T-cell (primary cell): Measurements from ENCODE around the gene ATP5F1A. TPM values are rescaled to one million over a fixed set of nuclear protein-coding genes. Genes with fewer than 3 reads are reported as not detected.
A peak's percentile ranks its signal among the peaks of the same experiment; 100 is the strongest.

Source experiments
- ATAC-seq, 4 experiments: fragments of 200-7000 bp in 3 of 4; fragments of 150-1000 bp in 1 of 4; cut with Tn5 transposase; replicated peaks in 1 of 4; 1 replicate in 3 of 4; 2 replicates in 1 of 4; pipeline ENCODE4 v1.10.0; 2021; ENCODE audit warnings: moderate library complexity in 3 of 4, mild to moderate bottlenecking in 2 of 4, moderate number of reproducible peaks in 1 of 4
- CTCF ChIA-PET, 2 donors: fragments of 300-600 bp; sonication (Branson Sonifier 250); formaldehyde crosslinking; loops; one replicate each; lab custom pipeline; 2022; ENCODE audit warnings: antibody characterized with exemption in 2 of 2; lab: Charles Lee
- POLR2A ChIA-PET, 2 donors: fragments of 300-600 bp; sonication (Branson Sonifier 250); formaldehyde crosslinking; loops; one replicate each; lab custom pipeline; 2022; ENCODE audit warnings: antibody characterized with exemption in 2 of 2; lab: Charles Lee
- DNase-seq, 35 experiments: peaks; one replicate each; pipeline versions ENCODE4 v3.0.0 to v3.0.0-alpha.2; 2013 to 2023
- H3K27ac ChIP-seq: one replicate; pipeline ENCODE4 v1.5.1; 2013; ENCODE audit warnings: low read length
- H3K27me3 ChIP-seq, 2 experiments: replicated peaks in 1 of 2; 1 replicate in 1 of 2; 2 replicates in 1 of 2; pipeline versions ENCODE4 v1.6.1 to v1.7.0; 2013; ENCODE audit warnings: low read length in 1 of 2, mixed read lengths in 1 of 2; ENCODE audit not compliant: control insufficient read depth in 2 of 2, insufficient read depth in 2 of 2; ENCODE audit errors: extremely low read depth in 1 of 2
- H3K36me3 ChIP-seq, 2 donors: 1 replicate in 1 of 2; 2 replicates in 1 of 2; pipeline versions ENCODE4 v1.6.1 to v1.7.0; 2013; ENCODE audit warnings: low read length in 1 of 2; ENCODE audit not compliant: control insufficient read depth in 2 of 2, insufficient read depth in 1 of 2; ENCODE audit errors: extremely low read depth in 1 of 2
- H3K4me1 ChIP-seq, 2 experiments: 1 replicate in 1 of 2; 2 replicates in 1 of 2; pipeline versions ENCODE4 v1.6.1 to v1.7.0; 2013; ENCODE audit warnings: low read length in 2 of 2, mixed read lengths in 1 of 2; ENCODE audit not compliant: insufficient read depth in 2 of 2, control insufficient read depth in 1 of 2; ENCODE audit errors: extremely low read depth in 1 of 2
- H3K4me3 ChIP-seq, 2 donors: 1 replicate in 1 of 2; 2 replicates in 1 of 2; pipeline versions ENCODE4 v1.5.1 to v1.7.0; 2013; ENCODE audit warnings: mild to moderate bottlenecking in 2 of 2, low read length in 1 of 2, moderate library complexity in 1 of 2; ENCODE audit not compliant: control insufficient read depth in 1 of 2; ENCODE audit errors: extremely low read depth in 1 of 2
- H3K9me3 ChIP-seq: 2 replicates; pipeline ENCODE4 v1.7.0; 2013
- H3K27ac Mint-ChIP-seq, 2 donors: one replicate each; pipeline ENCODE4 v1.8.0; 2020 to 2021; ENCODE audit warnings: mild to moderate bottlenecking in 2 of 2, mixed read lengths in 2 of 2
- H3K27me3 Mint-ChIP-seq, 2 donors: one replicate each; pipeline ENCODE4 v1.8.0; 2021 to 2022; ENCODE audit warnings: mixed read lengths in 2 of 2
- H3K36me3 Mint-ChIP-seq: one replicate; pipeline ENCODE4 v1.8.0; 2021; ENCODE audit warnings: mixed read lengths
- H3K4me1 Mint-ChIP-seq, 3 donors: one replicate each; pipeline ENCODE4 v1.8.0; 2020 to 2022; ENCODE audit warnings: mixed read lengths in 3 of 3, mild to moderate bottlenecking in 1 of 3
- H3K4me3 Mint-ChIP-seq, 3 donors: one replicate each; pipeline ENCODE4 v1.8.0; 2020 to 2022; ENCODE audit warnings: mild to moderate bottlenecking in 3 of 3, mixed read lengths in 3 of 3, moderate library complexity in 3 of 3
- H3K9me3 Mint-ChIP-seq, 3 donors: one replicate each; pipeline ENCODE4 v1.8.0; 2020 to 2022; ENCODE audit warnings: mixed read lengths in 3 of 3
- WGBS: methylation state at CpG from one replicate; pipeline ENCODE4 v1.1.5; 2013; ENCODE audit warnings: missing lambda C conversion rate; ENCODE audit not compliant: insufficient coverage; 5-methylcytosine and 5-hydroxymethylcytosine counted together
- total RNA-seq, 35 experiments: library from RNA in 6 of 35; stranded (reverse) in 6 of 35; fragments of 120-200 nt in 1 of 35; gene quantifications; one replicate each; pipeline versions ENCODE4 v1.2.1 to v1.2.4 and lab custom pipeline; 2013 to 2026

The ATP5F1A gene
- total RNA-seq, 5 donors from 2014 or later (not counting 1 experiment from before 2014, with no cell fraction given) = 180 to 264 (median 238) TPM

DNA sequence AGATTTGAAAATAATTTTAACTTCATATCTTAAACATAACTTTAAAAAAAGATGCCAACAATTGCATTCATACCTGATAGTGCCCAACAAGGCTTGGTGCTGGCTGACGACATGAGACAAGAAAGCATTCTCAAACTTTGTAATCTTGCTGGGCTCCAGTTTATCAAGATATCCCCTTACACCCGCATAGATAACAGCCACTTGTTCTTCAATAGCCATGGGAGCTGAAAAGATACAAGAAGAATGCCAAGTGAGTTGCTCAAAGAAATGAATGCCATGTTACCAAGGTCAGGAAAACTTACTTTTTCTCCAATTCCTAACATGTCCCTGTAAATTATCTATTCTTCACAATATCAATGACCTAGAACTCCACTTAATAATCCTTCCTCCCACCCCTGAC is 13.7 kb downstream of the ATP5F1A start:
- H3K27me3 ChIP-seq = no peaks in the 10 kb centered on the region
- H3K27ac Mint-ChIP-seq = no peak overlapping the region
- no peaks in the 10 kb centered on the region for H3K9me3 ChIP-seq
- ChIA-PET POLR2A (no interaction called here), CTCF (interaction anchor here (0.7 to 1.7 kb wide), 2 partner anchors 11 to 14 kb away, joined by 3 to 8 read pairs; no protein-coding TSS in a partner anchor)
- no peak for ATAC-seq
- WGBS = 90% methylated on average over 2 of the region's 2 CpGs
- no peaks in the 10 kb centered on the region for H3K27me3 Mint-ChIP-seq
- peaks cover 41 to 87% of the 10 kb centered on the region in 2 donors for H3K36me3 ChIP-seq
- H3K4me1 Mint-ChIP-seq = peaks cover 0 to 3% (median 2%) of the 10 kb centered on the region in 3 donors
- DNase-seq = no peak
- H3K4me3 ChIP-seq = no peak overlapping the region
- H3K27ac ChIP-seq = no peak overlapping the region
- no peaks in the 10 kb centered on the region for H3K4me1 ChIP-seq
- peaks cover 0 to 8% (median 0%) of the 10 kb centered on the region in 3 donors for H3K9me3 Mint-ChIP-seq
- no peak overlapping the region for H3K4me3 Mint-ChIP-seq
- peaks cover 67% of the 10 kb centered on the region for H3K36me3 Mint-ChIP-seq

DNA sequence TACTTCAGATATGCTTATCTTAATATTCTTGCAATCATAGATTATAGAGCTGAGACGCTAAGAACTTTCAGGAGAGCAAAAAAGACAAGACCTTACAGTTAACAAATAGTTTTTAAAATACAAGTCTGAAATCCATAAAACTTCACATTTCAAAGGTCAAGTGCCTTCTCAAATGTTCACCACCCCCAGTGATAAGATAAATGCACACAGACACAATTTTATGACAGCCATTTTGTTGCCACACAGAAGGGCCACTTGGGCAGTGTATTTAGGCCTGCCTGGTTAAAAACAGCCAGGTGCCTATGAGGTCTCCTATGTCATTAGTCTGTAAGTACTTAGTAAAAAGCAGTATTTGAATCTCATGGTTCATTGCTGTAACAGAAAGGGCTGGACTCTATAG is 17.9 kb downstream of the ATP5F1A start:
- Mint-ChIP-seq H3K36me3 (peaks cover 34% of the 10 kb centered on the region), H3K27ac (peak overlapping the region in 1 of 2 donors; percentile 37), H3K4me3 (no peak overlapping the region), H3K9me3 (no peaks in the 10 kb centered on the region), H3K4me1 (no peaks in the 10 kb centered on the region), H3K27me3 (no peaks in the 10 kb centered on the region)
- Histone ChIP-seq H3K27ac (no peak overlapping the region), H3K36me3 (peaks cover 17 to 48% of the 10 kb centered on the region in 2 donors), H3K9me3 (no peaks in the 10 kb centered on the region), H3K4me3 (no peak overlapping the region), H3K4me1 (no peaks in the 10 kb centered on the region), H3K27me3 (no peaks in the 10 kb centered on the region)
- POLR2A ChIA-PET = no interaction called here
- no peak for ATAC-seq
- CTCF ChIA-PET = interaction anchor here in 1 of 2 donors (0.6 kb wide), 1 partner anchor 201 kb away, joined by 3 read pairs; no protein-coding TSS in a partner anchor
- no CpG with 5 or more reads among the region's 1 CpG for WGBS
- no peak for DNase-seq

DNA sequence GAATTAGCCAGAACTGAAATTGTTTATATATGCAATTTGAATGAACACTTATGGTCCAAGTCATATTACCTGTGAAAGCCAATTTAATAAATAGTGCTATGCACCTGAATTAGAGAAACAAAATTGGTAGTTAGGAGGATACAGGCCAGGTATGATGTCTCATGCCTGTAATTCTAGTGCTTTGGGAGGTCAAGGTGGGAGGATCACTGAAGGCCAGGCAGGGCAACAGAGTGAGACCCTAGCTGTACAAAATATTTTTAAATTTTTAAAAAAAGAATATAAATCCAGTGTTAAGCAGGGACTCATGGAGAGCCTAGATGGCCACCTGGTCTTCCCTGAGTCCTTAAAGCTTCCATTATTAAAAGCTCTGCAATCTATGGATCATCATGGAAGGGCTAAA is 18.8 kb downstream of the ATP5F1A start:
- no peak for DNase-seq
- H3K27me3 ChIP-seq = no peaks in the 10 kb centered on the region
- H3K27ac Mint-ChIP-seq = no peak overlapping the region
- ATAC-seq = no peak
- no peaks in the 10 kb centered on the region for H3K9me3 ChIP-seq
- H3K9me3 Mint-ChIP-seq = no peaks in the 10 kb centered on the region
- H3K4me1 Mint-ChIP-seq = no peaks in the 10 kb centered on the region
- H3K4me3 Mint-ChIP-seq = no peak overlapping the region
- no peaks in the 10 kb centered on the region for H3K4me1 ChIP-seq
- H3K4me3 ChIP-seq = no peak overlapping the region
- no peaks in the 10 kb centered on the region for H3K27me3 Mint-ChIP-seq
- no peak overlapping the region for H3K27ac ChIP-seq
- CTCF ChIA-PET = interaction anchor here in 1 of 2 donors (0.9 kb wide), 1 partner anchor 108 kb away, joined by 3 read pairs; no protein-coding TSS in a partner anchor
- POLR2A ChIA-PET = no interaction called here
- peaks cover 26% of the 10 kb centered on the region for H3K36me3 Mint-ChIP-seq
- peaks cover 10 to 39% of the 10 kb centered on the region in 2 donors for H3K36me3 ChIP-seq

DNA sequence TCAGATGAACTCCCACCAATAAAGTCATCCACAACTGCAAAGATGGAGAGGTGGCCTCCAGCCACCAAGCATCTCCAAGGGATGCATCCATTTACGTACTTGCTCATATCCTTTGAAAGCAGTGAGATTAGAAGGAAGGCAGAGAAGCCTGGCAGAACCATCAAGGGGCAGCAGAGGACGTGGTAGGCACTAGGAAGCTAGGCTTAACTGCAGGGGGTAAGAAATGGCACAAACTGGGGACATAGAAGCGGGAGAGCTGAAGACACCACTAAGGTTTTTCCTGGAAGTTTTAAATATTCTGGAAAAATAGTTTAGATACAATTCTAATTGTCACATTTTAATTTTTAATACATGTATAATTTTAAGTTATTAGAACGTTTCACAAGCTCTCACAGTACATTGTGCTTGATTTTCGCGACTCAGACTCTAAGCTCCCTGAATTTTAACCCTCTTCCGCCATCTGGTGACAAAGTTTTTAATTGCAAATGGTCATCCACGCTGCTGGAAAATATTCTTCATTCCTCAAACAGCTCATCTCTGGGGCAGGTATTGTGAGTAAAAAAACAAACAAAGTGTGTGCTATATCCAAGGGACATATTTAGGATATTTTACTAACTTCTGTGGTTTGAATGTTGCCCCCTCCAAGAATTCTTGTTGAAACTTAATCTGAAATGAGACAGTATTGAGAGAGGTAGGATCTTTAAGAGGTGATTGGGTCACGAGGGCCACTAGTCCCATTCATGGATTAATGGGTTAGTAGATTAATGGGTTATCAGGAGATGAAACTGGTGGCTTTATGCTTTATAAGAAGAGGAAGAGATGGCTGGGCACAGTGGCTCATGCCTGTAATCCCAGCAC is 24.4 kb downstream of the ATP5F1A start:
- Mint-ChIP-seq H3K36me3 (no peaks in the 10 kb centered on the region), H3K27ac (peak overlapping the region in 1 of 2 donors; percentile 53), H3K27me3 (no peaks in the 10 kb centered on the region), H3K4me1 (peaks cover 37 to 45% (median 42%) of the 10 kb centered on the region in 3 donors), H3K9me3 (no peaks in the 10 kb centered on the region), H3K4me3 (peak overlapping the region in 2 of 3 donors; percentile 83 to 84)
- DNase-seq (peak in 26 of 35 experiments; percentile 9 to 83 (median 41)), ATAC-seq (peak; percentile 36 to 66 (median 51))
- Histone ChIP-seq H3K9me3 (no peaks in the 10 kb centered on the region), H3K27me3 (peaks cover 0 to 12% of the 10 kb centered on the region in 2 experiments), H3K27ac (no peak overlapping the region), H3K36me3 (no peaks in the 10 kb centered on the region), H3K4me1 (peaks cover 5 to 41% of the 10 kb centered on the region in 2 experiments), H3K4me3 (no peak overlapping the region)
- ChIA-PET CTCF (interaction anchor here (0.5 to 2.1 kb wide), 52 partner anchors 10 to 584 kb away, joined by 3 to 32 read pairs (median 4); partner anchors contain the start of genes ATP5F1A (in 2 of the 2) and HAUS1 (in 1 of the 2)), POLR2A (interaction anchor here (0.6 to 1.0 kb wide), 8 partner anchors 24 to 841 kb away, joined by 3 to 8 read pairs (median 3); no protein-coding TSS in a partner anchor)
- WGBS = 70% methylated on average over 2 of the region's 9 CpGs

DNA sequence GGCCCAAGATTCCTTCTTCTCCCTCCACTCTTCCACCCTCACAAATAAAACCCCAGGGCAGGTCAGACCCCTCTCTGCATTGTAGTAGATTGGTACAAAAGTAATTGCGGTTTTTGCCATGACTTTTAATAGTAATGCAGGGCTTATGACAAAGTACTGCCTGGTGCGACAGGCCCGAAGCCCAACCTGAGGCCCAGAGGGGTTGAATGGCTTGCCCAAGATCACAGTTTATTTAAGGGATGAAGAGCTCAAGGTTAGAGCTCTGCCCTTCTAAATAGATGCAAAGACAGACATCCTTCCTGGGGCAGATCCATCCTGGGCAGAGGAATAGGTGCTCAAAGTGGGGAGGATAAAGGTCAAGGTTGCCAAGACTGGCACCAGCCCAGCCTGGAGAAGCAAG is 25.1 kb downstream of the ATP5F1A start:
- peak overlapping the region in 1 of 2 donors; percentile 11 for H3K27ac Mint-ChIP-seq
- ChIA-PET CTCF (interaction anchor here (0.5 to 2.1 kb wide), 22 partner anchors 11 to 452 kb away, joined by 3 to 32 read pairs (median 4); partner anchors contain the start of genes ATP5F1A (in 1 of the 2) and HAUS1 (in 1 of the 2)), POLR2A (interaction anchor here (0.9 to 1.0 kb wide), 3 partner anchors 25 to 145 kb away, joined by 3 read pairs; no protein-coding TSS in a partner anchor)

DNA sequence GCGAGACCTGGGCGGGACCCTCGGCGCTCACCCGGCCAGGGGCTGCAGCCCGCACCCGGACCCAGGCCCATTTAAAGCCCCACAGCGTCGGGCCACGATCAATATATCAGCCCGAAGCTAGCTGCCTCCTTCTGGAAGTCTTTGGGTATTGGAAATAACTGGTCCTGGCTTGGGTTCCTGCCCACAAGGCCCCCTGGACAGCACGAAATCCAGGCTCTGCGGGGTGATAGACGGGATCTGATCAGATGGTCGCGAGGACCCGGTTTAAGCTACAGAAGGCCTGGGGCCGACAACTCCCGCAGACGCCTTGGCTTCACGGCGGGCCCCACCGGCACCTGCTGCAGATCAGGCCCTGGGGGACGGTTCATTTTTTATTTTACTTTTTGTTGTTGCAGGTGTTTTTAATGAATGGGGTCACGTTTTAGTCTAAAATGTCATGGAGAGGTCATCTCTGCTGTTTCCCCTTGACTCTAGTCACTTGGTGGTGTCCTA is 25.7 kb downstream of the ATP5F1A start:
- CTCF ChIA-PET = interaction anchor here (0.6 to 2.1 kb wide), 9 partner anchors 25 to 451 kb away, joined by 3 to 32 read pairs (median 7); partner anchors contain the start of genes ATP5F1A (in 1 of the 2) and HAUS1 (in 1 of the 2)
- Mint-ChIP-seq H3K27me3 (no peaks in the 10 kb centered on the region), H3K27ac (peak overlapping the region; percentile 15 to 39), H3K9me3 (peaks cover 0 to 2% (median 0%) of the 10 kb centered on the region in 3 donors), H3K36me3 (no peaks in the 10 kb centered on the region), H3K4me3 (peak overlapping the region; percentile 83 to 87 (median 84)), H3K4me1 (peaks cover 43 to 47% (median 46%) of the 10 kb centered on the region in 3 donors)
- H3K27ac ChIP-seq = no peak overlapping the region
- ATAC-seq = no peak
- no peaks in the 10 kb centered on the region for H3K9me3 ChIP-seq
- H3K4me1 ChIP-seq = peaks cover 5 to 41% of the 10 kb centered on the region in 2 experiments
- POLR2A ChIA-PET = no interaction called here
- H3K27me3 ChIP-seq = peaks cover 0 to 12% of the 10 kb centered on the region in 2 experiments
- 23% methylated on average over 17 of the region's 25 CpGs for WGBS
- H3K4me3 ChIP-seq = peak overlapping the region; percentile 79 to 80
- no peak for DNase-seq
- no peaks in the 10 kb centered on the region for H3K36me3 ChIP-seq

More for the DNA sequence above, 25.1 kb downstream of the ATP5F1A start:
- Histone ChIP-seq H3K9me3 (no peaks in the 10 kb centered on the region), H3K4me3 (no peak overlapping the region), H3K4me1 (peaks cover 5 to 41% of the 10 kb centered on the region in 2 experiments), H3K36me3 (no peaks in the 10 kb centered on the region), H3K27ac (no peak overlapping the region), H3K27me3 (peaks cover 0 to 12% of the 10 kb centered on the region in 2 experiments)
- Mint-ChIP-seq H3K9me3 (no peaks in the 10 kb centered on the region), H3K4me1 (peaks cover 41 to 47% (median 44%) of the 10 kb centered on the region in 3 donors), H3K36me3 (no peaks in the 10 kb centered on the region), H3K27me3 (no peaks in the 10 kb centered on the region), H3K4me3 (peak overlapping the region; percentile 83 to 87 (median 84))
- ATAC-seq = no peak
- 100% methylated on average over 1 of the region's 3 CpGs for WGBS
- no peak for DNase-seq
